H1 (cell line): Measurements from ENCODE around the gene SOX6. TPM values are rescaled to one million over a fixed set of nuclear protein-coding genes. Genes with fewer than 3 reads are reported as not detected.

Experiments
- CTCF ChIA-PET: fragments of 300-600 bp; sonication (Branson Sonifier 250); formaldehyde crosslinking; loops from one replicate; lab custom pipeline; 2021; ENCODE audit not compliant: partially characterized antibody; lab: Charles Lee
- POLR2A ChIA-PET: fragments of 300-600 bp; sonication (Branson Sonifier 250); formaldehyde crosslinking; loops from one replicate; lab custom pipeline; 2021; ENCODE audit warnings: inconsistent platforms; ENCODE audit not compliant: partially characterized antibody; lab: Charles Lee
- DNase-seq, 2 experiments: peaks; one replicate each; pipeline versions ENCODE4 v3.0.0 to v3.0.0-alpha.2; 2010 to 2022; ENCODE audit warnings: low spot score in 2 of 2, low read depth in 1 of 2, mixed read lengths in 1 of 2
- FAIRE-seq: peaks from 2 replicates; lab custom pipeline; 2011; peaks lifted over from hg19 to GRCh38; lab: Jason Lieb, UNC
- H2AFZ ChIP-seq: 2 replicates; pipeline ENCODE4 v1.8.1; 2012; ENCODE audit warnings: low read length, inconsistent platforms
- H2AK5ac ChIP-seq: 2 replicates; pipeline ENCODE4 v1.6.1; 2013; ENCODE audit warnings: low read depth, low read length
- H2BK120ac ChIP-seq: replicated peaks from 2 replicates; pipeline ENCODE3; 2013; ENCODE audit warnings: low read depth, low read length, inconsistent platforms
- H2BK12ac ChIP-seq: 2 replicates; pipeline ENCODE4 v1.6.1; 2013; ENCODE audit warnings: low read depth, low read length
- H2BK15ac ChIP-seq: 2 replicates; pipeline ENCODE4 v1.6.1; 2013; ENCODE audit warnings: low read length
- H2BK20ac ChIP-seq: 2 replicates; pipeline ENCODE4 v1.6.1; 2013; ENCODE audit warnings: low read length
- H2BK5ac ChIP-seq: 2 replicates; pipeline ENCODE4 v1.6.1; 2013; ENCODE audit warnings: low read depth, low read length
- H3K14ac ChIP-seq: 2 replicates; pipeline ENCODE4 v1.6.1; 2013; ENCODE audit warnings: inconsistent platforms; ENCODE audit not compliant: insufficient read length
- H3K18ac ChIP-seq: 2 replicates; pipeline ENCODE4 v1.6.1; 2013; ENCODE audit warnings: low read length; ENCODE audit errors: extremely low read depth
- H3K23ac ChIP-seq: 2 replicates; pipeline ENCODE4 v1.6.1; 2013; ENCODE audit warnings: inconsistent platforms; ENCODE audit not compliant: insufficient read length
- H3K23me2 ChIP-seq: 2 replicates; pipeline ENCODE4 v1.6.1; 2013; ENCODE audit warnings: low read depth, low read length
- H3K27ac ChIP-seq: 2 replicates; pipeline ENCODE4 v1.6.1; 2011; ENCODE audit warnings: low read depth, low read length, inconsistent platforms
- H3K27me3 ChIP-seq, 4 experiments: replicated peaks in 1 of 4; 1 replicate in 1 of 4; 2 replicates in 3 of 4; pipeline versions ENCODE4 v1.6.1 to v1.8.1; 2011 to 2013; ENCODE audit warnings: low read length in 3 of 4, mild to moderate bottlenecking in 3 of 4, inconsistent platforms in 2 of 4, mixed read lengths in 2 of 4, moderate library complexity in 1 of 4; ENCODE audit not compliant: control insufficient read depth in 3 of 4, insufficient read depth in 3 of 4; ENCODE audit errors: extremely low read depth in 1 of 4
- H3K36me3 ChIP-seq, 4 experiments: 2 replicates each; pipeline versions ENCODE4 v1.6.1 to v1.8.1; 2011 to 2013; ENCODE audit warnings: mild to moderate bottlenecking in 4 of 4, low read length in 3 of 4, moderate library complexity in 2 of 4, control low read depth in 1 of 4, inconsistent platforms in 1 of 4; ENCODE audit not compliant: insufficient read depth in 4 of 4, control insufficient read depth in 2 of 4
- H3K4ac ChIP-seq: replicated peaks from 2 replicates; pipeline ENCODE3; 2013; ENCODE audit warnings: low read length, low read depth, mixed read lengths, inconsistent platforms; ENCODE audit not compliant: insufficient read length
- H3K4me1 ChIP-seq, 4 experiments: replicated peaks in 1 of 4; 1 replicate in 1 of 4; 2 replicates in 3 of 4; pipeline versions ENCODE4 v1.6.1 to v1.8.1; 2011 to 2013; ENCODE audit warnings: low read length in 3 of 4, inconsistent platforms in 2 of 4, mixed read lengths in 1 of 4; ENCODE audit not compliant: insufficient read depth in 4 of 4, control insufficient read depth in 3 of 4
- H3K4me2 ChIP-seq, 2 experiments: 2 replicates each; pipeline versions ENCODE4 v1.6.1 to v1.8.1; 2011 to 2013; ENCODE audit warnings: low read depth in 2 of 2, low read length in 2 of 2, control low read depth in 1 of 2, inconsistent platforms in 1 of 2, mild to moderate bottlenecking in 1 of 2; ENCODE audit not compliant: insufficient read depth in 1 of 2
- H3K4me3 ChIP-seq, 4 experiments: fragments of 200-600, 300-600 bp in 1 of 4; sonication (generic), shearing (Covaris generic), sonication (Bioruptor Twin) in 1 of 4; 2 replicates each; pipeline versions ENCODE4 v1.5.1 to v1.8.1; 2011 to 2016; ENCODE audit warnings: low read length in 4 of 4, low read depth in 3 of 4, control low read depth in 2 of 4, inconsistent platforms in 2 of 4, mild to moderate bottlenecking in 2 of 4, mixed read lengths in 1 of 4, moderate library complexity in 1 of 4; ENCODE audit not compliant: insufficient read depth in 2 of 4; ENCODE audit errors: extremely low read depth in 1 of 4
- H3K56ac ChIP-seq: replicated peaks from 2 replicates; pipeline ENCODE3; 2013; ENCODE audit warnings: low read depth, mild to moderate bottlenecking, mixed read lengths, low read length, inconsistent platforms; ENCODE audit not compliant: insufficient read length
- H3K79me1 ChIP-seq: 2 replicates; pipeline ENCODE4 v1.6.1; 2013; ENCODE audit warnings: low read depth, low read length, control low read depth
- H3K79me2 ChIP-seq, 2 experiments: 2 replicates each; pipeline versions ENCODE4 v1.6.1 to v1.8.1; 2012 to 2013; ENCODE audit warnings: low read length in 2 of 2, mild to moderate bottlenecking in 2 of 2, inconsistent platforms in 1 of 2; ENCODE audit not compliant: insufficient read depth in 2 of 2, control insufficient read depth in 1 of 2
- H3K9ac ChIP-seq, 4 experiments: replicated peaks in 1 of 4; 1 replicate in 1 of 4; 2 replicates in 3 of 4; pipeline versions ENCODE4 v1.6.1 to v1.8.1; 2011 to 2013; ENCODE audit warnings: low read depth in 3 of 4, low read length in 3 of 4, control low read depth in 2 of 4, mild to moderate bottlenecking in 2 of 4, moderate library complexity in 2 of 4, inconsistent platforms in 1 of 4; ENCODE audit errors: extremely low read depth in 1 of 4
- H3K9me3 ChIP-seq, 2 experiments: 2 replicates each; pipeline versions ENCODE4 v1.6.1 to v1.8.1; 2012 to 2013; ENCODE audit warnings: mild to moderate bottlenecking in 2 of 2, moderate library complexity in 2 of 2, control low read depth in 1 of 2, inconsistent platforms in 1 of 2, low read depth in 1 of 2, low read length in 1 of 2, mixed read lengths in 1 of 2; ENCODE audit not compliant: insufficient read depth in 2 of 2
- H4K20me1 ChIP-seq, 2 experiments: replicated peaks in 1 of 2; 2 replicates each; pipeline versions ENCODE3 to v1.8.1; 2011 to 2013; ENCODE audit warnings: inconsistent platforms in 2 of 2, low read length in 2 of 2, mild to moderate bottlenecking in 1 of 2; ENCODE audit not compliant: insufficient read depth in 2 of 2, control insufficient read depth in 1 of 2
- H4K5ac ChIP-seq: 2 replicates; pipeline ENCODE4 v1.6.1; 2013; ENCODE audit warnings: low read length, low read depth, mixed read lengths, inconsistent platforms; ENCODE audit not compliant: insufficient read length
- H4K8ac ChIP-seq: 2 replicates; pipeline ENCODE4 v1.8.0; 2013; ENCODE audit warnings: mild to moderate bottlenecking, moderate library complexity, low read length, inconsistent platforms; ENCODE audit not compliant: insufficient read depth; ENCODE audit errors: extremely low read depth
- H4K91ac ChIP-seq: replicated peaks from 2 replicates; pipeline ENCODE3; 2013; ENCODE audit warnings: low read length, mixed read lengths, inconsistent platforms; ENCODE audit not compliant: insufficient read length
- BACH1 ChIP-seq: IDR thresholded peaks from 2 replicates; pipeline ENCODE4 v1.6.1; 2012; ENCODE audit warnings: low read length, improper control_type of control experiment
- FOSL1 ChIP-seq: IDR thresholded peaks from 2 replicates; pipeline ENCODE4 v1.6.1; 2011; ENCODE audit warnings: mild to moderate bottlenecking, low read depth, low read length, moderate library complexity; ENCODE audit not compliant: insufficient read depth
- GABPA ChIP-seq: IDR thresholded peaks from 2 replicates; pipeline ENCODE4 v1.6.1; 2011; ENCODE audit warnings: mild to moderate bottlenecking, low read length, moderate library complexity, borderline replicate concordance; ENCODE audit not compliant: insufficient read depth
- RAD21 ChIP-seq, 2 experiments: IDR thresholded peaks in 1 of 2; conservative IDR thresholded peaks in 1 of 2; 2 replicates each; pipeline ENCODE4 v1.6.1; 2011; ENCODE audit warnings: low read depth in 2 of 2, low read length in 2 of 2, improper control_type of control experiment in 1 of 2, inconsistent platforms in 1 of 2, mild to moderate bottlenecking in 1 of 2, moderate library complexity in 1 of 2
- RBBP5 ChIP-seq: IDR thresholded peaks from 2 replicates; pipeline ENCODE4 v1.7.1; 2012; ENCODE audit warnings: low read depth, mild to moderate bottlenecking, inconsistent platforms, low read length, moderate library complexity, borderline replicate concordance
- RFX5 ChIP-seq: IDR thresholded peaks from 2 replicates; pipeline ENCODE4 v1.6.1; 2011; ENCODE audit warnings: low read depth, low read length, improper control_type of control experiment, borderline replicate concordance
- RNF2 ChIP-seq: fragments of 200-900, 300-1000 bp; sonication (generic); IDR thresholded peaks from 2 replicates; pipeline ENCODE4 v1.7.1; 2016; ENCODE audit warnings: borderline replicate concordance, low read depth, mild to moderate bottlenecking, antibody characterized with exemption, low read length; ENCODE audit not compliant: poor library complexity, severe bottlenecking; ENCODE audit errors: missing control alignments
- TAF1 ChIP-seq: IDR thresholded peaks from 2 replicates; pipeline ENCODE4 v1.6.1; 2011; ENCODE audit warnings: mild to moderate bottlenecking, low read depth, low read length
- TEAD4 ChIP-seq: IDR thresholded peaks from 2 replicates; pipeline ENCODE4 v1.6.1; 2012; ENCODE audit warnings: low read depth, low read length, inconsistent platforms, mixed read lengths
- ZNF274 ChIP-seq: IDR thresholded peaks from 2 replicates; pipeline ENCODE4 v1.7.0; 2012; ENCODE audit warnings: low read length, borderline replicate concordance; ENCODE audit errors: extremely low read depth
- WGBS, 2 experiments: shearing (Covaris generic) in 1 of 2; methylation state at CpG; one replicate each; pipeline versions ENCODE4 v1.1.6 to v1.1.7; 2013 to 2015; ENCODE audit warnings: low lambda C conversion rate in 2 of 2, mixed read lengths in 2 of 2, inconsistent platforms in 1 of 2, low coverage in 1 of 2, missing lambda C conversion rate in 1 of 2; ENCODE audit not compliant: insufficient replicate concordance in 2 of 2, insufficient coverage in 1 of 2, insufficient read length in 1 of 2; ENCODE audit errors: extremely low coverage in 1 of 2, missing lambda C conversion rate in 1 of 2; 5-methylcytosine and 5-hydroxymethylcytosine counted together
- polyA plus RNA-seq, 7 experiments: library from polyadenylated mRNA; depleted of rRNA in 3 of 7; stranded (reverse) in 5 of 7; unstranded in 2 of 7; fragments of >200 nt in 5 of 7; fragments of 200-250 nt in 2 of 7; gene quantifications; 1 replicate in 5 of 7; 2 replicates in 1 of 7; 4 replicates in 1 of 7; pipeline versions ENCODE4 v1.2.1 to v1.2.3, GENCODE V29; 2011 to 2013; ENCODE audit warnings: missing spikeins in 2 of 7, mixed read lengths in 2 of 7
- total RNA-seq: library from RNA; stranded (reverse); fragmentation: NEBNext Ultra II Directional; extraction: Animal tissue kit (Norgen Biotek cat#: 25700); gene quantifications from 2 replicates; pipeline ENCODE4 v1.2.1, GENCODE V29; 2021

The SOX6 gene
- total and polyA plus RNA-seq, 2 of the 8 experiments (the other 6 are each of a cell fraction or from before 2014, with no cell fraction given), result 0.09 TPM; not detected in 1

- Histone ChIP-seq H3K18ac (no peak overlapping the region), H3K4me1 (no peaks in the 10 kb centered on the region), H3K4me3 (no peak overlapping the region), H3K36me3 (no peaks in the 10 kb centered on the region), H2BK120ac (no peak overlapping the region), H2AFZ (no peak overlapping the region), H4K5ac (no peak overlapping the region), H4K20me1 (no peaks in the 10 kb centered on the region), H4K8ac (no peak overlapping the region), H3K27me3 (peaks cover 10 to 42% (median 24%) of the 10 kb centered on the region in 4 experiments), H2BK12ac (no peak overlapping the region), H3K27ac (no peak overlapping the region), H2BK15ac (no peak overlapping the region), H3K79me1 (no peaks in the 10 kb centered on the region), H2BK5ac (no peak overlapping the region), H3K14ac (no peak overlapping the region), H3K4ac (no peak overlapping the region), H3K56ac (no peak overlapping the region), H2AK5ac (no peak overlapping the region), H3K9ac (no peak overlapping the region), H3K4me2 (no peak overlapping the region), H3K23me2 (no peaks in the 10 kb centered on the region), H3K79me2 (no peaks in the 10 kb centered on the region), H3K9me3 (no peaks in the 10 kb centered on the region), H3K23ac (no peak overlapping the region), H2BK20ac (no peak overlapping the region), H4K91ac (no peak overlapping the region)
- DNase-seq, result no peak
- POLR2A ChIA-PET, result no interaction called here
- 90% methylated on average over 1 of the region's 1 CpG; no CpG with 5 or more reads in 1 of the 2 experiments for WGBS, 2 experiments
- TF ChIP-seq GABPA (no peak), TEAD4 (no peak), RFX5 (no peak), ZNF274 (no peak), TAF1 (no peak), FOSL1 (no peak), RAD21 (IDR thresholded peaks at IDR 0.05 in 1 of 2, conservative IDR thresholded peaks at IDR 0.05 in 1 of 2; ENCODE audit: low read depth in 2 of 2, low read length in 2 of 2) (no peak), RBBP5 (no peak), RNF2 (no peak), BACH1 (no peak)
- FAIRE-seq, result no peak
- CTCF ChIA-PET, result interaction anchor here (0.8 to 1.5 kb wide), 3 partner anchors 10 to 431 kb away, joined by 3 to 4 read pairs (median 3); no protein-coding TSS in a partner anchor
Measured at GRCh38 chr11:16395601-16396000, 39.3 kb upstream of the SOX6 start.
